ENCODE results near the gene ISG15. TPM values are rescaled to one million over a fixed set of nuclear protein-coding genes. Genes with fewer than 3 reads are reported as not detected.

Gene ISG15
- total and polyA plus RNA-seq, 9 of the 15 experiments (the other 6 are each of a cell fraction or from before 2014, with no cell fraction given), result 0.40 to 58.3 (median 12.2) TPM

DNA sequence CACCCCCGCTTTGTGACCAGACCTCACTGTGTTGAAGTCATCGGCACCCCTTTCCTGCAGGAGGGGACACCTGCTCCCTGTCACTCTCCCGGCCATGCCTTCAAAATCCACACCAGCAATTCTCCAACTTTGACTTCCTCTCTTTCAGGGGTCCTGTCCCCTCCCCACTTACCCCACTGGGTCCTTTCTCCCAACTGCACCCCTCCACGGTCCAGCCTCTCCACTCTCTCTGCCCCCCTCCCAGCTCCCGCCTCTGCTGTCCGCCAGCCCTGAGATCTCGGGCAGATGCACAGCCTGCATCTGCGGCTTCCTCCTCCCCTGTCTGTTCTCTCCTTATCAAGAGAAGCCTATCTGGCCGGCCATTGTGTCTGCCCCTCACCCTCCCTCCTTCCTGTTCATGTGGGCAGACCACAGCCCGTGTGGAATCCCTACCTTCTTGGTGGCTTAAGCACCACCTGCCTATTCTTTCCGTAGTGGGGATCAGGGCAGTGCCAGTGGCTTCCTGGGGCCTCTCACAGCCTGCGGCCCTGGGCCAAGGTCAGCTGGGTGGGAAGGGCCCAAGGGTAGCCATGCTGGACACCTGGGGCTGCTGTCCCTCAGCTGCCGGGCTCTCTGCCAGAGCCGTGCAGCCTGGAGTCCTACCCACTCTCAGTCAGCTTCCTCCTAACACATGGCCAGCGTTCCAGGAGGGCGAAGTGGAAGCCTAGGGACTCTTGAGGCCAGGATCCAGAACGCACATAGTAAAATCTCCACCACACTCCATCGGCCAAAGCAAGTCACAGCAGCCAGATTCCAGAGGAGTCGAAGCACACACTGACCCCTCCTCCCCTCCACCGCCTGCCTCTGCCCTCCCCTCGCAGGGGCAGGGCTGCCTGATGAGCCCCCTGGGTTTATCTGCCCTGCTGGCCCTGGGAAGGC lies 8.3 kb upstream of the ISG15 start (continued):
- peak; percentile 77 for TF ChIP-seq NFRKB (IDR thresholded peaks at IDR 0.05; ENCODE audit: low read depth)
- TF ChIP-seq BACH1 (tag; IDR thresholded peaks at IDR 0.05), result no peak
- peak; percentile 64; the same call in 1 of the 2 replicates for TF ChIP-seq ZNF263 (CRISPR knock-in tag; IDR thresholded peaks at IDR 0.05; ENCODE audit: borderline replicate concordance)
- 0 out of 2 replicates have a peak, but pooled peaks have one; percentile 54 for TF ChIP-seq E2F1 (CRISPR knock-in tag; IDR thresholded peaks at IDR 0.05)
- TF ChIP-seq, protein P1, sequence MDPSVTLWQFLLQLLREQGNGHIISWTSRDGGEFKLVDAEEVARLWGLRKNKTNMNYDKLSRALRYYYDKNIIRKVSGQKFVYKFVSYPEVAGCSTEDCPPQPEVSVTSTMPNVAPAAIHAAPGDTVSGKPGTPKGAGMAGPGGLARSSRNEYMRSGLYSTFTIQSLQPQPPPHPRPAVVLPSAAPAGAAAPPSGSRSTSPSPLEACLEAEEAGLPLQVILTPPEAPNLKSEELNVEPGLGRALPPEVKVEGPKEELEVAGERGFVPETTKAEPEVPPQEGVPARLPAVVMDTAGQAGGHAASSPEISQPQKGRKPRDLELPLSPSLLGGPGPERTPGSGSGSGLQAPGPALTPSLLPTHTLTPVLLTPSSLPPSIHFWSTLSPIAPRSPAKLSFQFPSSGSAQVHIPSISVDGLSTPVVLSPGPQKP (CRISPR knock-in tag; IDR thresholded peaks at IDR 0.05), result no peak
- TF ChIP-seq, protein P2, sequence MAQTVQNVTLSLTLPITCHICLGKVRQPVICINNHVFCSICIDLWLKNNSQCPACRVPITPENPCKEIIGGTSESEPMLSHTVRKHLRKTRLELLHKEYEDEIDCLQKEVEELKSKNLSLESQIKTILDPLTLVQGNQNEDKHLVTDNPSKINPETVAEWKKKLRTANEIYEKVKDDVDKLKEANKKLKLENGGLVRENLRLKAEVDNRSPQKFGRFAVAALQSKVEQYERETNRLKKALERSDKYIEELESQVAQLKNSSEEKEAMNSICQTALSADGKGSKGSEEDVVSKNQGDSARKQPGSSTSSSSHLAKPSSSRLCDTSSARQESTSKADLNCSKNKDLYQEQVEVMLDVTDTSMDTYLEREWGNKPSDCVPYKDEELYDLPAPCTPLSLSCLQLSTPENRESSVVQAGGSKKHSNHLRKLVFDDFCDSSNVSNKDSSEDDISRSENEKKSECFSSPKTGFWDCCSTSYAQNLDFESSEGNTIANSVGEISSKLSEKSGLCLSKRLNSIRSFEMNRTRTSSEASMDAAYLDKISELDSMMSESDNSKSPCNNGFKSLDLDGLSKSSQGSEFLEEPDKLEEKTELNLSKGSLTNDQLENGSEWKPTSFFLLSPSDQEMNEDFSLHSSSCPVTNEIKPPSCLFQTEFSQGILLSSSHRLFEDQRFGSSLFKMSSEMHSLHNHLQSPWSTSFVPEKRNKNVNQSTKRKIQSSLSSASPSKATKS (CRISPR knock-in tag; IDR thresholded peaks at IDR 0.05), result no peak
- peak; percentile 97 for TF ChIP-seq SOX6 (IDR thresholded peaks at IDR 0.05)
- peak; percentile 23; the same call in 1 of the 2 replicates for TF ChIP-seq JUND (IDR thresholded peaks at IDR 0.05; ENCODE audit: borderline replicate concordance, low read depth, low read length)
- TF ChIP-seq JUND (tag; IDR thresholded peaks at IDR 0.05; ENCODE audit: borderline replicate concordance, low read depth, low read length), result peak; percentile 46; the same call in 1 of the 3 replicates
- TF ChIP-seq, protein P3, sequence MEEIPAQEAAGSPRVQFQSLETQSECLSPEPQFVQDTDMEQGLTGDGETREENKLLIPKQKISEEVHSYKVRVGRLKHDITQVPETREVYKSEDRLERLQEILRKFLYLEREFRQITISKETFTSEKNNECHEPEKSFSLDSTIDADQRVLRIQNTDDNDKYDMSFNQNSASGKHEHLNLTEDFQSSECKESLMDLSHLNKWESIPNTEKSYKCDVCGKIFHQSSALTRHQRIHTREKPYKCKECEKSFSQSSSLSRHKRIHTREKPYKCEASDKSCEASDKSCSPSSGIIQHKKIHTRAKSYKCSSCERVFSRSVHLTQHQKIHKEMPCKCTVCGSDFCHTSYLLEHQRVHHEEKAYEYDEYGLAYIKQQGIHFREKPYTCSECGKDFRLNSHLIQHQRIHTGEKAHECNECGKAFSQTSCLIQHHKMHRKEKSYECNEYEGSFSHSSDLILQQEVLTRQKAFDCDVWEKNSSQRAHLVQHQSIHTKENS (CRISPR knock-in tag; IDR thresholded peaks at IDR 0.05), result no peak
- TF ChIP-seq IRF1 (CRISPR knock-in tag; IDR thresholded peaks at IDR 0.05; ENCODE audit: borderline replicate concordance), result no peak
- 0 out of 2 replicates have a peak, but pooled peaks have one; percentile 24 for TF ChIP-seq ZKSCAN1 (IDR thresholded peaks at IDR 0.05; ENCODE audit: low read depth, low read length)
- no peak for TF ChIP-seq ZNF124 (CRISPR knock-in tag; IDR thresholded peaks at IDR 0.05)
- TF ChIP-seq PREB (CRISPR knock-in tag; IDR thresholded peaks at IDR 0.05), result no peak
- TF ChIP-seq ZNF12 (CRISPR knock-in tag; IDR thresholded peaks at IDR 0.05), result no peak
- TF ChIP-seq CCAR2 (IDR thresholded peaks at IDR 0.05; ENCODE audit: low read depth, low read length), result no peak
- no peak for TF ChIP-seq CHD1 (IDR thresholded peaks at IDR 0.05; ENCODE audit: low read length)
- peak; percentile 81 for TF ChIP-seq ARID1B (IDR thresholded peaks at IDR 0.05)
